Stimulated activated CD8-positive, alpha-beta memory T cell treated with anti-CD3 and anti-CD28 coated beads, Interleukin-2, amount 100 ng/mL, for 1 hour (primary cell): ENCODE results near the gene RFPL2.
"Not testable (repeated sequence)": the region's sequence is repeated elsewhere in the genome, so short reads cannot be mapped to it uniquely, and the experiment has no call there.

Experiments used
- DNase-seq, 2 donors: peaks; one replicate each; pipeline ENCODE4 v3.0.0-alpha.2; 2020; ENCODE audit warnings: low read depth in 2 of 2

Gene RFPL2

GRCh38 chr22:32205974-32206773, 1.3 kb upstream of the RFPL2 start:
- no peak for DNase-seq

DNA sequence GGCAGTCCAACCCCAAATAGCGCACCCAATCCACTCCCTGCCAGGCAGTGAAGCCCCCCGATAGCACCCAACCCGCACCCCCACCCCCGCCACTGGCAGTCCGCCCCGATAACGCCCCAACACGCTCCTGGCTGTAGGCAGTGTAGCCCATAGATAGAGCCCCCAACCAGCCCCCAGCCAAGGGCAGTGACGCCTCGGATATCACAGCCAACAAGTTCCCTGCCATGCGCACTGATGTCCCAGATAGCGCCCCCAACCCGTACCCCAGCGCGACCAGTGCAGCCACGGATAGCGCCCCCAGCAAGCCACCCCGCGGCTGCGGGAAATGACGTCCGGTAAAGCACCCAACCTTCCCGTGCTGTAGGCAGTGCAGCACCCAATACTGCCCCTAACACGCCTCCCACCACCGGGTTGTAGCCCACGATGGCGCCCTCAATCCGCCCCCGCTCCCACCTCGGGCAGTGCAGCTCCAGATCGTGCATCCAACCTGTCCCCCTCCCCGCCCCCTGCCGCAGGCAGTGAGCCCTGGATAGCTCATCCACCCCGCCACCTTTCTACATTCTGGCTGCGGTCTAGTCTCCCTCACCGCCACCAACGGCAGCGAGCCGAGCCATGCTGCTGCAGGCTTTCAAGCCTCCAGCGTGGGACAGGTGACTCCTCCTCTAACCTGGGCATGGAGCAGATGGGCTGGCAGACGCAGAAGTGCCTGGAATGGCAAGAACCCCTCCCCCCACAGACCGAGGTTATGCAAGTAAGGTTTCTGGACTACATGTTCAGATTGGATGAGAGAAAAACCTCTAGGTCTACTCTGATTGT, 625 bp downstream of the RFPL2 start:
- DNase-seq: no peak

GRCh38 chr22:32203181-32204039, 1.5 kb downstream of the RFPL2 start:
- no peak for DNase-seq

- no peak for DNase-seq
These were observed 2.2 kb downstream of the RFPL2 start for GRCh38 chr22:32202539-32203180.

- DNase-seq: no peak
These were observed 2.7 kb downstream of the RFPL2 start for GRCh38 chr22:32202161-32202538.

GRCh38 chr22:32200752-32201151, 4.1 kb downstream of the RFPL2 start:
- DNase-seq: no peak

- DNase-seq: no peak
These were observed 4.9 kb downstream of the RFPL2 start for GRCh38 chr22:32199961-32200360.

DNA sequence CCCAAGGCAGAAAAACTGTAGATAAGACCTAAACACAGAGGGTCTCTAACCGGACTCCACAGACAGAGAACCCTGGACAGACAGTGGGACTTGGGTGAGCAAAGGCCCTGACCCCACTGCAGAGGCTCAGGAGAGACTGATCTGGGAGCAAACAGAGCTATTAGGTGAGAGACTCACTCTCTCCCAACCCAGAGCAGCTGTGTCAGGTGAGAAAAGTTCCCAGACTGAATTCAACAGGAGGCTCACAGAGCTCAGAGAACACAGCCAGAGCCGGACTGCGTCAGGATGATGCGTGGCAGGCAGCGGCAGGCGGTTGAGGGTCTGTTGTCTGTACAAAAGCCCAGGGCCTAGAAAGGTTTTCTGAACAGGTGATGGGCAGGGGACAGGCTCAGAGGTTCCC, 5.5 kb downstream of the RFPL2 start:
- DNase-seq: no peak

DNA sequence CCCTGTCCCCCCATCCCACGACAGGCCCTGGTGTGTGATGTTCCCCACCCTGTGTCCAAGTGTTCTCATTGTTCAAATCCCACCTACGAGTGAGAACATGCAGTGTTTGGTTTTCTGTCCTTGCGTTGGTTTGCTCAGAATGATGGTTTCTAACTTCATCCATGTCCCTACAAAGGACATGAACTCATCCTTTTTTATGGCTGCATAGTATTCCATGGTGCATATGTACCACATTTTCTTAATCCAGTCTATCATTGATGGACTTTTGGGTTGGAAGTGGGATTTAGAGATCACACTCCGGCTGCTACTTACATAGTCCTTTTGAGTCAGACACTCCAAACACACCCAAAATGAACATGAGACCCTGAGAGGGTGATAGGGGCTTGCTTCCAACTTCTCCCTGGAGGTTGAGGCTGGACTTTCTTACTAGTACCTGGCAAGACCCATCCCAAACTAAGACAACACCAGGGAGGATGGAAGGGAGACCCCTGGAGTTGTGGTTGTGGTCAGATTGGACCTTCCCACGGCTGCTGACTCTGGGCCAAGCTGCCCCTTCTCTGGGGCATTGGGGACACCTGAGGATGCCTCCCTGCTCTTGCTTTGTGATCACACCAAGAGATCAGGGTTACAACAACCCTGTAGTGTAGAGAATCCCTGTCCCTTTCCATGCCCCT, 7.2 kb downstream of the RFPL2 start:
- not testable (repeated sequence) for DNase-seq

DNA sequence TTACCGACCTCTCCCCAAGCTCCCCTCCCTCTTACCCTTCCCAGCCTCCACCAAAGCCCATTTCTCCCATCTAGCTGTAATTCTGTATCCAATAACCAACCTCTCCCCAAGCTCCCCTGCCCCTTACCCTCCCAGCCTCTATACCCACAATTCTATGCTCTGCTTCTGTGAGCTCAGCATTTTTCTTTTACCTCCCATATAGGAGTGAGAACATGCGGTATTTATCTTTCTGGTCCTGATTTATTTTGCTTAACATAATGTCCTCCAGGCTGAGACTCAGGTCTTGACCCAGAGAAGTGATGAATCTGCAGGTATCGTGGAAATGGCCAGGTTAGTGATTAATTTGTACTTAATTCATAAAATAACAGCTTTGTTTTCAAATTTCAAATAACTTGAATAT, 9.0 kb downstream of the RFPL2 start:
- DNase-seq: not testable (repeated sequence)

DNA sequence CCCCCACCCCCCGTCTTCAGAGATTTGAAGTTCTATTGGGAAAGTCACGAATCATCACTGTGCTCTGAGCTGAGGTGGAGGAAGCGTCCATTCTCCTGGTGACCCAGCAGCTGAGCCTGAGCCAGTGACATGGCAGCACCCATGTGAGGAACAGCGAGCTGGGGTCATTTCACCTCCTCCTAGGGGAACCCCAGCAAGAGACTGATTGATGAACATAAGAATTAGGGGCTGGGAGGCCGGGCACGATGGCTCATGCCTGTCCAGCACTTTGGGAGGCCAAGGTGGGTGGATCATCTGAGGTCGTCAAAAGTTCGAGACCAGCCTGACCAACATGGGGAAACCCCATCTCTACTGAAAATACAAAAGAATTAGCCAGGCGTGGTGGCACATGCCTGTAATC, 11.5 kb downstream of the RFPL2 start:
- DNase-seq: not testable (repeated sequence)

GRCh38 chr22:32191021-32191420, 13.9 kb downstream of the RFPL2 start:
- DNase-seq: not testable (repeated sequence)

GRCh38 chr22:32185821-32186220, 19.1 kb downstream of the RFPL2 start:
- no peak for DNase-seq

- DNase-seq: no peak
These were observed 21.2 kb downstream of the RFPL2 start for GRCh38 chr22:32183625-32184024.

DNA sequence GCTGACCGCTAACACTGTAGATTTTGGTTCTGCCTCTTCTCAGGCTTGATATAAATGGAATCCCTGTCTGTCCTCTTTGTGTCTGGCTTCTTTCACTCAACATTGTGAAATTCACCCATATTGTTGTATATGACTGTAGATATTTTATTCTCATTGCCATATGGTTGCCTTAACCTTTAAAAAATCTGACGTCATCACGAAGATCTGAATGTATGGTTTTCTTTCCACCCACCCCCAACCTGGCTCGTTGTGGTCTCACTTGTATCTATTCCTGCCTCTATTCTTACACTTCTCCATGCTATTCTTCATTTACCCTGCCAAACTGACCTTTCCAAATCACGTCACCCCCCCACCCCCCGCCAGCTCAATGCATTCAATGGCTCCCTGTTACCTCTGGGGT, 23.8 kb downstream of the RFPL2 start:
- no peak for DNase-seq

DNA sequence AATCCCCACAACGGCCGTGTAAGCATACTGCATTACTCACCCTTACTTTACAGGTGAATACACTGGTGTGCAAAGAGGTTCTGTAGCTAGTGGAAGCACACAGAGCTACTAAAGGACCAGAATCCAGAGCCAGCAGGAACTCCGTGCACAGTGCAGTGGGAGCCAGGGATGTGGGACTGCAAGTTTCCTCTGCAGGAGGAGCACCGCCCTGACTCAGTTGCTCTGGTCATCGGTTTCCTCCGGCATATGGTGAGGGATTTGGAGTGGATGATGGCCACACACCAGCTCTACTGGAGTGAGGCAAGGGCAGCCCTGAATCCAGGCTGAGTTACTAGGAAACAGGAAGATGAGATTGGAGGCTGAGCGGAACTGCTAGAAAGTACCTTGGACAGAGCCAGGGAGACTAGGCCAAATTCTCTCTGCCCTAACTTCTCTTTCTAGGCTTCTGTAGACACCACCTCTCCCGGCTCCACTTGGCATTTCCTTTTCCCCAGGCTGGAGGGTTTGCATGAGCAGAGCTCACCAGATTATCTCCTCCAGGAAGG, 27.6 kb downstream of the RFPL2 start:
- DNase-seq: no peak

DNA sequence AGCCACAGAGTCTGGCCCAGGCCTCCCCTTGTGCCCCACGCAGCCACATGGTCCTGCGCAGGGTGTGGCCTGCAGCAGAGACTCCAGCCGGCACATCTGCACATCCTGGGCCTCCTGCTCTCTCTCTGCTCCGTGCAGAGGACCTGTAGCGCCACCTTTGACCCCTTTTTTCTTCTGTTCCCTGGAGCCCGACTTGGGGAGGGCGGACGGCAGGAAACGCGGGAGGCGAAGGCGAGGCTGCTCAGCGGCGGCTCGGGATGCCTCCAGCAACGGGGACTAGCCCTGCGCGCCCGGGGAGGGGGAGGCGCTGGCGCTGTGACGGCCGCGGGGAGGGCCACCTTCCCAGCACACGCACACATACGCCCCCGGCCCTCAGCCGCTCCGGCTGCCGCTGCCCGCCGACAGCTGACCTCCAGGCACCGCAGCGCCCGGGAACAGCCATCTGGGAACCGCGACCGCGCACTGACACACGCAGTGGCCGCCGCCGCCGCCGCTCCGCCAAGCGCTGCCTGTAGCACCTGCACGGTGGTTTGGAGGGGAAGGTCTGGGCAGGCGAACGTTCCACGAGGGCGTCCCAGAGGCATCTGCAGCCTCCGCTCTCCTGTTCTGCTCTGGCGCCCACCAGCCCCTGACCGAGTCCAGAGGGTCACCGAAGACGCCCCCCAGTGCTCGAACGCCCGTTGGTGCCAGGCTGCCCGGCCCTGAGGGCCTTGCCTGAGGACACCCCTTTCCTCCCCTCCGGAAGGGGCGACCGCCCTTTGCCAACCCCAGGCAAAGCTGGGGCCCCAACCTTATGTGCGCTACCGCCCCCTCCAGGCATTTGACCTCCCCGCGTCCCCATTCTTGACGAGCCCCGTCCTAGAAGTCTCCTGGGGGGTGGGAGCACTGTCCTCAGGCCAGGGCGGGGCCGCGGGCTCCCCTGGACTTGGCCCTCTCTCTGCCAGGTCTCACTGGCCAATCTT, 28.9 kb downstream of the RFPL2 start:
- no peak for DNase-seq

- no peak for DNase-seq
These were observed 29.8 kb downstream of the RFPL2 start for GRCh38 chr22:32175115-32175514.

GRCh38 chr22:32165681-32166080, 39.2 kb downstream of the RFPL2 start:
- no peak for DNase-seq
